HG03442 (cell line): ENCODE measurements around the gene RCOR2.

Source experiments
- ATAC-seq: cut with Tn5 transposase; IDR thresholded peaks from one replicate; pipeline ENCODE4 v1.9.1; 2021; ENCODE audit warnings: mild to moderate bottlenecking, moderate library complexity; ENCODE audit not compliant: unreplicated experiment

RCOR2 gene

DNA sequence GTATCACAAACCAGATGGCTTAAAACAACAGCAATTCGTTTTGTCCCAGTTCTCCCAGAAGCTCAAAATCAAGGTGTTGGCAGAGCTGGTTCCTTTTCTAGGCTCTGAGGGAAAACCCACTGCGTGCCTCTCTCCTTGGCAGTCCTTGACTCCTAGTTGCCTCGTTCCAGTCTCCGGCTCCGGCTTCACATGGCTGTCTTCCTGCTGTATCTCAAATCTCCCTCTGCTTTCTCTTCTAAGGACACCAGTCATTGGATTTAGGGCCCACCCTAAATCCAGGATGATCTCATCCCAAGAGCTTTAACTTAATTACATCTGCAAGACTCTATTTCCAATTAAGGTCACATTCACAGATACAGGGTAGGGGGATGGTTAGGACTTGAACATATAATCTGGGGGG lies 12.7 kb upstream of the RCOR2 start:
- ATAC-seq = no peak

DNA sequence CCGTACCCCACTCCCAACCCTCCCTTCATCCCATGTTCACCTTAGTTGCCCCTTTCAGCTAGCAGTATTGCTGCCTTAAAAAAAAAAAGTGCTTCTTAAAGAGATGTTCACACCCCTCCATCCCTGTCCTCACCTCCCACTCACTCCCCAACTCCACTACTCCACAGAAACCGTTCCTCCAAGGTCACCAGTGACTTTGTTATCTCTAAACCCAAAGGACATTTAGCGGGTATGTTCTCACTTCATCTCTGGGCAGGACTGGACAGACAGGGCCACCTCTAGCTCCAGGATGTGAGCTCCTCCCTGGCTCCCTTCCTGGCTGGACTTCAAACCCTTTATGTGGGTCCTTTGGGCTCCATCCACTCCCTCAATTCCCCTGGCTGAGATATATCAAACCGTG lies 6.4 kb upstream of the RCOR2 start:
- ATAC-seq = no peak

DNA sequence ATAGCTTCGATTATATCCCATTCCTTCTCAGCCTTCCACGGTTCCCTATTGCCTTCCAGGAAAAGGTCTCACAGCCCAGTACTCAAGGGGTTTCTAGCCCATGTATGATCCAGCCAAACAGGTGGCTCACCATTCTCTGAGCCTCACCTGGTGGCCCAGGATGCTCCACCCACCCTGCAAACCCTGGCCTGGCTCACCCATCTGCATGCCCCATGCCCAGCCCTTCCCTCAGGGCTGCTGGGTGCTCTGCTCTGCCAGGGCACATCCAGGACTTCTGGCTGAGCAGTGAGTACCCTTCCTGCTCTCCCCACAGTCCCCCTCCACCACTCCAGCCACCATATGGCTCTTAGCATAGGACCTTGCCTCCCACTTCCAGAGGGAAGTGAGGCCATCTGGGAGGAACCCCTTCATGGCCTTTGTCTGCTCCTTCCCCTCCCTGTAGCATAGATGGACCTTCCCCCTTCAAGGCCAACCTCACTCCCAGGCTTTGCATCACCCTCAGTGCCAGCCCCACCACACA lies 5.8 kb upstream of the RCOR2 start:
- no peak for ATAC-seq

DNA sequence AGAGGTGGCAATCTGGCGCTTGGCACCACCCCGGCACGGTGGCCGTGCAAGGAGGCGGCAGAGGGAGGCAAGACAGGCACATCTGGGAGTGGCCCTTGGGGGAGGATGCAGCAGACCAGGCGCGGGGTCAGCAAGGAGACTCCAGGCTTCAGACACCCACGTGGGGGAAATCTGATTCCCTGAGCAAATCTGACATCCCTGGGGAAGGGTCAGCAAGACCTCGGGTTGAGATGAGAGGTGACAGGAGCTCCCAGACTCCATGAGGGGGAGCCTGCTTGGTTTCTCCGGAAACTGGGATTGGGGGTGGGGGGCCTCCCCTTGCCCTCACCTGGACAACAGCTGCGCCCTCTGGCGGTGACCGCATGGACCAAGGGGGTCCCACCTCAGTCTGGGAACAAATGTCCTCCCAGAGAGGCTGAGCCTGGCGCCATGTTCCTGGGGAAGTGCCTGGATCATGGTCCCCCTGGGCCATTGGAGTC lies 4.0 kb upstream of the RCOR2 start:
- no peak for ATAC-seq

DNA sequence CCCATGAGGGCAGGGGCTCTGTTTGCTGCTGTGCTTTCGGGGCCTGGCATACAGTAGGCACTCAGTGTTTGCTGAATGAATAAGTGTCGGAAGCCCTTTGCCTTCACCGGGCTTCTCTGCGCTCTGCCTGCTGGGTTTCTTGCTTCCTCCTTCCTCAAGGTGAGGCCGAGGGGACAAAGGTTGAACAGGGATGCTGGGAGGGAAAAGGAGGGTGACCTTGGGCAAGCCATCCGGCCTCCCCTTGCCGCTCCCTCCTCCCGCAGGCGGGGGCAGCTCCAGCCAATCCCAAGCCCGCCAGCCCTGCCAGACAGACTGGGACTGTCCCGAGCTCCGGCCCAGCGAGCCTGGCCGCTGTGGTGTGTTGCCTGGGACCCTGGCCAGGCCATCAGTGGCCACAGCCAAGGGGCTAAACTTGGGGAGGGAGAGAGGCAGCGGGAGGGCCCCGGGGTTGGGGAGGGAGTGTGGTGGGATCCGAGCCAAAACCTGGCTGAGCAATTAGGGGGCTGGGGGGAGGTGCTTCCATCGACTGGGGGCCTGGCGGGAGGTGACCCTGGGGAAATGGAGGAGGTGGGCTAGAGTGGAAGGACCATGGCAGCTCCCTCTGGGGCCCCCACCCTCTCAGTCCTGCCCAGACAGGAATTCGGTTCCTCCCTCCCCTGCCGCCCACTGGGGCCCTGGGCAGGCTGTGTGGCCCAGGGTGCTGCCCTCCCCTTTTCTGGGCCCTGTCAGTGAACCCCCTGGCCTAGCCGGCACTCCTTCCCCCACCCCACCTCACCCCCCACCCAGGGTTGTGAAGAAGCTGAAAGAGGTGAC lies 3.4 kb upstream of the RCOR2 start:
- ATAC-seq = no peak

DNA sequence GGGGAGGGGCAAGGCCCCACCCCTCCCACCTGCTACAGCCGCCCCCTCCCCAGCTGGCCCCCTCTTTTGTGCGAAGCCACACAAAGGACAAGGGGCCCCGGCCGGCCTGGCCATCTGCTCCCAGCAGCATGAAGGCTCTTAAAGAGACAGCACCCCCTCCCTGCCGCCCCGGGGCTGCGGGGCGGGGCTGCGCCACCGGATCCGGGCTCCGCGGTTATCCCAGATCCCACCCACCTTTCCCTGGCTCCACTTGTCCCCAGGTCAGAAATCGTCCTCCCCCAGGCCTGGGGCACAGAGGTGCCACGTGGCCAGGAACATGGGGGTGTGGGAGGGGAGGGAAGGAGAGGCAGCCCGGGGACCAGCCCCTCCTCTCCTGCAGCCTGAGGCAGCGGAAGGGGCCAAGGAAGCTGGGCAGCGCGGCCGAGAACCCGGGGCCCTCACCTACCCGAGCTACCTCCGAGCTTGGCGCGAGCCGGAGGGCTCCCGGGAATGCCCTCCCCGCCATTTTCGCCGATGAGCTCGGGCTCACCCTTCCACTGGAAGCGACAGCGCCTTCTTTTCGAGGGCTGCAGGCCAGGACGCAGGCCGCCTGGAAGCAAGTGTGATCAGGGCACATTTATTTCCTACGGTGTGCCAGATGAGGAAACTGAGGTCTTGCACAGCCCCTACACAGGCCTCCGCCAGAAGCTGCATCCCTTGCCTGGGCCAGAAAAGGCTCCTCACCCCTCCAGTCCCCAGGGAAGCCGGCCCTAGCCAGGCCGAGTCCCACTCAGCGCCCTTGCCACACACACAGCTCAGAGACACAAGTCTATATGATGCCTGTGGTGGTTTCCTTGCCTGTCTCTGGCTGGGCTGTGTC lies 2.5 kb upstream of the RCOR2 start:
- no peak for ATAC-seq

DNA sequence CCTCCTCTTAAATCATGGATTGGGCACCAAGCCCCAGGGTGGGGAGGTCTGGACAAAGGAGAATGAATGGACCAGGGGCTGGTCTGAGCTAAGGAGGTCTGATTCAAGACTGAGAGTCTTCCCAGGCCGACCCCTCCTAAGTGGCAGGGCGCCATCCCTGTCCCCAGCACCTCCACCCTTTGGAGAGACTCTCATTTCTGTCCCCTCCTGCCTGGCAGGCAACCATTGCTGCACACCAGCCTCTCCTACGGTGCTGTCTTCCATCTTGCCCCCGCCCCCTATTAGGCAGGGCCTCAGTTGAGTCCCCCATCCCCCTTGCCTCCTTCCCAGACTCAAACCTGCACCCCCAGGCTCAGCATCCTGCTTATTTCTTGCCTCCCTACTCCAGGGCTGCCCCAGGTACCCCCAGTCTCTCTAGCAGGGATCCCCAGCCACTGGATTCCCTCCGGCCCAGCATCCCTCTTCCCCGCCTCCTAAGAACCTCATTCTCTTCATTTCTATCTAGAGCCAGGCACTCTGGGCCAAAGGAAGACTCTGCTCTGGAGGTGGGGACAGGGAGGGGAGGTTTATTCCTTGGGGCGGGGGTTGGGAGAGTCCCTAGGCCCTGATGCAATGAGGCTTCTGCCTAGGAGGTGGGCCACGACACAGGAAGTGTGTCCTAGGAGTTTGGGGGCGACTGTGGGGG lies 1.7 kb upstream of the RCOR2 start:
- ATAC-seq = no peak

DNA sequence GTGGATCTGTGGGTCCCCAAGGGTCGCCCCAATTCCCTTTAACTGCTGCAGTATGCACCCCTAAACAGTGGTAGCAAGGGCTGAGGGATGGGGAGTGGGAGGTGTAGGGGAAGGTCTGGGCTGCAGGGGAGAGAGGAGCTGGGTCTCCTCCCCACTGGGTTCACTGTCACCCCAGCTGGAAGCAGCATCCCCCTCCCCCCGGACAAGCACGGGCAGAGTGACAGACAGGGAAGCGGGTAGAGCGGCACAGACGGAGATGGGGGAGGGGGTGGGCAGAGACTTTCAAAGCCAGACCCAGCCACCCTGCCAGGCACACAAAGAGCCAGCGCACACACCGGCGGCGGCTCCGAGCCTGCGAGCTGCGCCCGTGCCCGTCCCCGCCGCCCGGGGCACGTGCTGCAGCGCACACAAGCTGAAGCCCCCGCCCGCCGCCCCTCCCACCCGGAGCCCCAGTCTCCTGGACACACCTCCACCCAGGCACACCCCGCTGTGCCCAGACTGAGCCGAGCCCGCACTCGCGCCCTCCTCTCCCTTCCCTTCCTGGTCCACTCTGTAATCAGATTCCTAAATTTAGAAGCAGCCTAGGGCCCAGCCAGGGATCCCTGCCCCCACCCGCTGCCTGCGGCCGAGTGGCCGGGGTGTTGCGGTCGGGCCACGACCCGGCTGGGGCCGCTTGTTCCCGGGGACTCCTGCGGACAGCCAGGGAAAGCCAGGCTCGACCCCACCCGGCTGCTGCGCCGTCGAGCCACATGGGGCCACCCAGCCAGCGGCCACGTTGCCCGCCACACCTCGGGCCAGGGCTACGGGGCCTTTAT lies 935 bp upstream of the RCOR2 start:
- no peak for ATAC-seq

DNA sequence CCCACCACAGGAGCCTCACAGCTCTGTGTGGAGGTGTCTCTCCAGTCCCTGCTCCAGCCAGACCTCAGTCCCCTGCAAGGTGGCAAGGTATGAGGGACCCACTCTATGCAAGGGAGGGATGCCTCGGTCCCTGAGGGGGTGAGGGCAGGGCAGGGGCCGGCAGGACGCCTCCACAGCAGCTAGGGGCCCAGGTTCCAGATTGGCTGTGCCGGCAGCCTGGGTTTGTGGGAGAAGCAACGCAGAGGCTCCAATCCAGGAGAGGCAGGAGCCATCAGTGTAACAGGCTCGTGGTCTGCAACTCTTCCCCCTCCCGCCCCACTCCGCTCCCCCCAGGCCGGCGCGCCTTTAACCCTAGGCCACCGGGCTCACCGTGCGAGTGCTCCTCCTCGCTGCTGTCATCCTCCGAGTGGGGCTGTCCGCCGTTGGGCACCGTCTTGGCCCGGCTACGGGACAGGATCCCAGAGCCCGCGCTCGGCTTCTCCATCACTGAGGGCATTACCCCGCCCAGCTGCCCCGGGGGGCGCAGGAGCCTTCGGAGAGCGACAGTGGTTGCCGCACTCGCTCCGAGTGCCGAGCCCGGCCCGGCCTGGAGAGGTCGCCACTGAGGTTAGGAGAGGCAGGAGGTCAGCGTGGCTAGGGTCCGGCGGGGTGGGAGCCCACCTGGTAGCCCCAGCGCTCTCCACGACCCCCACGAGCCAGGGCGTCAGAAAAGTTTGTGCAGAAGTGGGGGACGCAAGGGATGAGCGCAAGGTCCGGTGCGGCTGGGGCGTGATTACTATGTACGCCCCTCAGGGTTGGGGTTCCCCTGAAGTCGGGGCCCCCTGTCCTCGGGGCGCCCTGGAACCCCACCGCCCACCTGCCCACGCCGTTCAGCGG lies 765 bp downstream of the RCOR2 start:
- no peak for ATAC-seq

DNA sequence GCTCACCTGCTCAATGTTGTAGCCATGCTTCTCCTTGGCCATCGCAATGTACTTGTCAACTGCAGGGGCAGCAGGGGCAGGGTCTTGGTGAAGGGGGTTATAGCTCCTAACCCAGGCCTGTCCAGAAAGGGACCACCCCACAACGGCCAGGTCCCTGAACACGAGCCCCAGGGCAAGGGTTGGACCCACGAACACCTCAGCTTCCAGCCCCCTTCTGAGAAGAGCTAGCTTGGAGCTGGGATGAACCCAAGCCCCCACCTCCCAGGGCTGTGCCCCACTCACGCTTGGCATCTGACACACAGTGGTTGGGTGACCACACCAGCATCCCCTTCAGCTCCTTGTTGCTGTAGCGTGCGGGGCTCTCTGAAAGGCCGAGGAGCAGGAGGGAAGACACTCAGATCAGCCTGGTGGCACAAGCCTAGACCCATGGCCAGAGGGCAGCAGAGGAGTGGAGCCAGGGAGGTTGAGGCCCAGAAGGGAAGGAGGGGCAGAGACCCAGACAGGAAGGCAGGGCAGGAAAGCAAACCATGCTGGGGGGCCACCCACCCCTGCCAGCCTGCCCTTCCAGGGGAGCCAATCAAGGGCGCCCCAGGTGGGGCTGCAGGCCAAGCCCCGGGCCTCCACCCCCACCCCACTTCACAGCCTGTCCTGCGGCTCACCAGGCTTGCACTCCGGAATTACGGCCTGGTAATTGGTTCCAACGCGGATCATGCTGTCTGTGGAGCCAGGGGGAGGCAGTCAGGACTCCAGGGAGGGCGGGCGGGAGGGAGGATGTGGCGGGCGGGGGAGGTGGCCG lies 1.9 kb downstream of the RCOR2 start:
- ATAC-seq = no peak

DNA sequence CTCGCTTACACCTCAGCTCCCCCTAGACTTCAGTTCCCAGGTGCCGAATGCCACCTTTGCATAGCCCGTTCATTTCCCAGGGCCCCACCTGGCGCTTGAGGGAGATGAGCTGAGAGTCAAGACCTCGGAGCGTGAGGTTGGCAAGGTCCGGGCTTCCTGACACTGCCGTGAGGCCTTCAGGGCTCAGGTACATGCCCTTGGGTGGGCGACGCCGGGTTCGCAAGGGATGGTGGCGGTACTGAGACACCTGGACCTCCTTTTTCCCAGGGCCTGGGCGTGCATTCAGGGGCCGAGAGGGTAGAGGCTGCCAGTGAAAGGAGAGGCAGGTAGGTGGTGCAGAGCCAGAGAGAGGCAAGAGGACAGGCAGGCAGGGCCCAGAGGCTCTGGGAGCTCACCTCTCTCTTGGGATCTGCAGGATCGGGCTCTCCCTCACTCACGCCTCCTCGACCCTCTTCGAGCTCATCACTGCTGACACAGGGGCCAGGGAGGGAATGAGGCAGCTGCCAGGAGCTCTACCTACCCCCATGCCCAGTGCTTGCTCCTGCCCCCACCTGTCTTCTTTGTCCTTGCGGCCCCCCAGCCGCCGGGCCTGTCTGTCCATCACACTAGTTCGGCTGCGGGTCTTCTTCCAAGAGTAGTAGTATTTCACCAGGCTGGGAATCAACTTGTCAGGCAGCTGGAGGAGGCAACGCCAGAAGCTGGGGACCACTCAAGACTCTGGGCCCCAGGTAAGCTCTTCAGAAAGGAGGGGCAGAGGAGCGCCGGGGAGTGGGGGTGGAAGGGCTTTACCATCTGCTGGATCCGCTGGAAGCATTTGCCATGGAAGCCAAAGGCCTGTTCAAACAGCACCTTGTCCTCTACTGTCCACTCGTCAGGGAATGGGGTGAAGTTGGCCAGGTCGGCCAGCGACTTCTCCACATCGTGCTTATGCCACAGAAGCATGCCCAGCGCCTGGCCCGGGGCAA lies 2.8 kb downstream of the RCOR2 start:
- ATAC-seq = no peak

DNA sequence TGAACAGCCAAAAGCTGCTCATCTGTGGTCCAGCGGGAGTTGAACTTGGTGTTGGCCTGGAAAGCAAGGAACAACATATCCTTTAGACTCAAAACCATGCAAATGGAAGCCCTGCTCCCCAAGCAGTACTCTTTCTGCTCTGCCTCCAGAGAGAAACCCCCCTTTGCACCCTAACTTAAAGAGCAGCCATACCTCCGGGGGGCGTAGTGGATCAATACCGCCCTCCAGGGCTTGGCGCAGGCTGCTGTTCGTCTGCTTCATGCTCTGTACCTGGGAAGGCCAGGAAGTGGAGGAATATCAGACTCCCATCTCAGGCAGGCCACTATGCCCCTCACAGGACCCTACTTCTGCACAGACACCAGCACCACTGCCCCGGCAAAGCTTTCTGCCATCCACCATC lies 4.3 kb downstream of the RCOR2 start:
- ATAC-seq = no peak

DNA sequence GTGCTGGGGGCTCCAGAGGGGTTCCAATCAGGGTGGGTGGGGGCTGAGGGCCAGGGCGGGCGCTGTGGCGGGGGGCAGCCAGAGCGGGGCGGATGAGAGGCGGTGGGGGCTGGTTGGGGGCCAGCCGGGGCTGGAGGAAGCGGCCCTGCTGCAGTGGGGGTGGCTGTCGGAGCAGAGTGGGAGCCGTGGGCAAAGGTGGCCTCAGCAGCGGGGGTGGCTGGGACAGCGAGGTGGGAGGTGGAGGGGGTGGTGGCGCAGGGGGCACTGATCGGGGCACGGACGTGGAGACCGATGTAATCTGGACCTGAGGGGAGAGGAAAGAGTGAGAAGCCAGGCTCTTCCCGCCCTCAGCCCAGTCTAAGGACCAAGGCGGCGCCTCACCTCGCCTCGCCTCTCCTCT lies 5.1 kb downstream of the RCOR2 start:
- no peak for ATAC-seq

DNA sequence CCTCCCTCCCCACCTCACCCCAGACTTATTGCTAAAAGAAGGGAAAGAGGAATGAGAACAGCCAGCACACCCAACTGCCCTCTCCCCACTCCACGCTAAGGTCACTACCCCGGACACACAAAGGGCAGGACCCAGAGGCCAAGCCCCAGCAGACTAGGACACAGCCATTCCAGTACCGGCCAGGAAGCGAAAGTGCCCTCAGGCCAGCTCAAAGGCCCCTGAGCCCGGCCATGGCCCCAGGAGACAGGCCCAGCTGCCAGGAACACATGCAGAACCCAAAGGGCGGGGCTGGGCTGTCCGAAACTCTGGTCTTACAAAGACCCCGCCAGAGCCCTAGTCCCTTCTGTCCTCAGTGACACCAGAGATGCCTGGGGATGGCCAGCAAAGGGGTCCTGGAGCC lies 5.5 kb downstream of the RCOR2 start:
- ATAC-seq = no peak

DNA sequence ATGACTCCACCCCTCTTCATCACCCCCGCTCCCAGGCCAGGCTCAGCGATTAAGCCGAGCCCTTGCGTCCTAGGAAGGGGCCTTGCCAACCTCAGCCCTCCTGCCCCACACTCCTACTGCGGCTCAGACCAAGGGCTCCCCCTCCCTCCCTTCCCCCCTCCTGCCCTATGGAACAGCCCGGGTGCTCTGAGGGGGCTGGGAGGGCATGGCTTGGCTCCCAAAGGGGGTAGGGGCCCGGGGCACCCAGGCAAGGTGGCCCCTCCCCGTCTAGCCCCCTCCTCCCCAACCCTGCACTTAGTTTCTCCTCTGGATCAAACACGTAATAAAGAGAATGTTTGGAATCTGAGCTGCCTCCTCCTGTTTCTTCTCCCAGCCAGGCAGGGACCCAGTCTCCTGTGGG lies 6.3 kb downstream of the RCOR2 start:
- ATAC-seq = no peak

DNA sequence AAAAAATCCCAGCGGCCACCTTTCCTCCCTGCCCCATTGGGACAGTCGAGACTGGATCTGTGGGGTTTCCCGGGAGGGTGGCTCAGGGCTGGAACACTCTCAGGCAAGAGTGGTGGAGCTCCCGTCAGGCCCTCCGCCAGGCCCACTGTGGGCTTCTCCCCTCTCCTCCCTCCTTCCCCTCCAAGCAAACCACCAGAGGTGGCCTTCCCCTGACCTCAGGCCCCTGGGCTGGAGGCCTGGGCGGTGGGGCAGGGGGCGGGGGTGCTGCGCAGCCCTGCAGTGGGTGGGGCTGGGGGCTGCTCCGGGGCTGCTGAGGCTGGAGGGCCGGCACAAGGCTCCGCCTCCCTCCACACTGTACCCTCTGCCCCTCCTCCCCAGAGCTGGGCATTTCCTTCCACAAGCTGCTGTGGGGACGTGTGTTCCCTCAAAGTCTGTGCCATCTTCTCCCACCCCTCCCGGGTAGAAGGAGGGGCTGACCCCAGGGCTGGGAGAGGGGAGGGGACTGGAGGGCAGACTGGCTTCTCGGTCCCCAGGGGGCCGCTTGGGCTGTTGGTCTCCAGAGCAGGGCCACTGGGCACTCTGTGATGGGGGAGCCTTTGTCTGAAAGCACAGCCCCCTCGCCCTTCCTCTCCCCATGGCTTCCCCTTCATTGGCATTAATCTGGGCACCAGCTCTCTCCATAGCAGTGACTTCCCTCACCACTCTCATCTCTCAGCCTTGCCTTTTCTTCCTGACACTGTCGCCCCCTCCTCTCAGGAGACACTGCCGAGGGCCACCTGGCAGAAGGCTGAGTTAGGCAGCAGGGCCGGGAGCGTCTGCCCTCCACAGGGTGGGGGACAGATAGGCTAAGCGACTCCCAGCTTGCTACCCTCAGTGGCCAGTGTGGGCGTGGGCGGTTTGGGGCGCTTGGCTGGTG lies 7.1 kb downstream of the RCOR2 start:
- no peak for ATAC-seq
